Measurements from ENCODE around the gene NGB. TPM values are rescaled to one million over a fixed set of nuclear protein-coding genes. Genes with fewer than 3 reads are reported as not detected.

NGB gene
- total RNA-seq, 2 donors from 2014 or later, result not detected

GRCh38 chr14:77275041-77275580 is 4.1 kb upstream of the NGB start:
- Mint-ChIP-seq H3K27ac (no peak overlapping the region), H3K36me3 (no peaks in the 10 kb centered on the region), H3K9me3 (no peaks in the 10 kb centered on the region)
- no peak for DNase-seq (ENCODE audit: low spot score in 2 of 2)
- ATAC-seq, result no peak

- Mint-ChIP-seq H3K36me3 (peaks cover 0 to 2% of the 10 kb centered on the region in 2 donors), H3K27ac (peak overlapping the region in 1 of 2 donors; percentile 25), H3K9me3 (no peaks in the 10 kb centered on the region)
- ATAC-seq (no peak), DNase-seq (ENCODE audit: low spot score in 2 of 2) (no peak)
Measured at GRCh38 chr14:77273796-77274195, 2.8 kb upstream of the NGB start.

GRCh38 chr14:77272261-77272660 is 1.3 kb upstream of the NGB start:
- DNase-seq (ENCODE audit: low spot score in 2 of 2) (no peak), ATAC-seq (no peak)
- Mint-ChIP-seq H3K27ac (no peak overlapping the region), H3K9me3 (peaks cover 0 to 5% of the 10 kb centered on the region in 2 donors), H3K36me3 (peaks cover 0 to 12% of the 10 kb centered on the region in 2 donors)

- Mint-ChIP-seq H3K36me3 (peaks cover 0 to 12% of the 10 kb centered on the region in 2 donors), H3K27ac (no peak overlapping the region), H3K9me3 (peaks cover 0 to 5% of the 10 kb centered on the region in 2 donors)
- no peak for ATAC-seq
- DNase-seq (ENCODE audit: low spot score in 2 of 2), result no peak
Measured at GRCh38 chr14:77270361-77271112, 469 bp downstream of the NGB start.

- Mint-ChIP-seq H3K36me3 (peaks cover 0 to 12% of the 10 kb centered on the region in 2 donors), H3K27ac (no peak overlapping the region), H3K9me3 (peaks cover 0 to 5% of the 10 kb centered on the region in 2 donors)
- ATAC-seq (peak in 1 of 2 donors; percentile 22), DNase-seq (ENCODE audit: low spot score in 2 of 2) (no peak)
Measured at GRCh38 chr14:77268989-77269600, 1.9 kb downstream of the NGB start.

- ATAC-seq, result no peak
- Mint-ChIP-seq H3K27ac (no peak overlapping the region), H3K36me3 (peaks cover 0 to 12% of the 10 kb centered on the region in 2 donors), H3K9me3 (peaks cover 0 to 5% of the 10 kb centered on the region in 2 donors)
- DNase-seq (ENCODE audit: low spot score in 2 of 2), result no peak
Measured at GRCh38 chr14:77267937-77268699, 2.9 kb downstream of the NGB start.

- Mint-ChIP-seq H3K9me3 (peaks cover 0 to 5% of the 10 kb centered on the region in 2 donors), H3K27ac (no peak overlapping the region), H3K36me3 (peaks cover 0 to 12% of the 10 kb centered on the region in 2 donors)
- DNase-seq (ENCODE audit: low spot score in 2 of 2) (no peak), ATAC-seq (no peak)
Measured at GRCh38 chr14:77266336-77266735, 4.7 kb downstream of the NGB start.

GRCh38 chr14:77265561-77266335 is 5.3 kb downstream of the NGB start:
- no peak for ATAC-seq
- Mint-ChIP-seq H3K9me3 (peaks cover 0 to 5% of the 10 kb centered on the region in 2 donors), H3K27ac (no peak overlapping the region), H3K36me3 (peaks cover 0 to 12% of the 10 kb centered on the region in 2 donors)
- DNase-seq (ENCODE audit: low spot score in 2 of 2), result no peak

GRCh38 chr14:77265187-77265515 is 5.9 kb downstream of the NGB start:
- no peak for ATAC-seq
- Mint-ChIP-seq H3K27ac (no peak overlapping the region), H3K36me3 (peaks cover 0 to 12% of the 10 kb centered on the region in 2 donors), H3K9me3 (peaks cover 0 to 5% of the 10 kb centered on the region in 2 donors)
- DNase-seq (ENCODE audit: low spot score in 2 of 2), result no peak

- no peak for ATAC-seq
- no peak for DNase-seq (ENCODE audit: low spot score in 2 of 2)
- Mint-ChIP-seq H3K36me3 (peaks cover 0 to 12% of the 10 kb centered on the region in 2 donors), H3K9me3 (peaks cover 0 to 5% of the 10 kb centered on the region in 2 donors), H3K27ac (no peak overlapping the region)
Measured at GRCh38 chr14:77264466-77265186, 6.4 kb downstream of the NGB start.

- H3K27ac Mint-ChIP-seq, result no peak overlapping the region
- no peak for ATAC-seq
- DNase-seq (ENCODE audit: low spot score in 2 of 2), result no peak
- H3K9me3 Mint-ChIP-seq, result no peaks in the 10 kb centered on the region
- no peaks in the 10 kb centered on the region for H3K36me3 Mint-ChIP-seq
Measured at GRCh38 chr14:77260631-77261030, 10.4 kb downstream of the NGB start.

GRCh38 chr14:77260199-77260598 is 10.8 kb downstream of the NGB start:
- Mint-ChIP-seq H3K27ac (no peak overlapping the region), H3K36me3 (no peaks in the 10 kb centered on the region), H3K9me3 (no peaks in the 10 kb centered on the region)
- DNase-seq (ENCODE audit: low spot score in 2 of 2) (no peak), ATAC-seq (no peak)

- ATAC-seq (no peak), DNase-seq (ENCODE audit: low spot score in 2 of 2) (no peak)
- H3K9me3 Mint-ChIP-seq, result no peaks in the 10 kb centered on the region
- no peaks in the 10 kb centered on the region for H3K36me3 Mint-ChIP-seq
- no peak overlapping the region for H3K27ac Mint-ChIP-seq
Measured at GRCh38 chr14:77259025-77259715, 11.8 kb downstream of the NGB start.

GRCh38 chr14:77258566-77258965 is 12.4 kb downstream of the NGB start:
- Mint-ChIP-seq H3K27ac (no peak overlapping the region), H3K9me3 (no peaks in the 10 kb centered on the region), H3K36me3 (no peaks in the 10 kb centered on the region)
- DNase-seq (ENCODE audit: low spot score in 2 of 2) (no peak), ATAC-seq (no peak)

GRCh38 chr14:77257700-77258099 is 13.3 kb downstream of the NGB start:
- Mint-ChIP-seq H3K27ac (no peak overlapping the region), H3K36me3 (no peaks in the 10 kb centered on the region), H3K9me3 (no peaks in the 10 kb centered on the region)
- DNase-seq (ENCODE audit: low spot score in 2 of 2) (no peak), ATAC-seq (no peak)

Data from activated naive CD4-positive, alpha-beta T cell treated with anti-CD3 and anti-CD28 coated beads, Interleukin-2, amount 50 U/mL, for 72 hours (primary cell).